GM12878 (cell line): Measurements from ENCODE around the gene HOXC12. TPM values are rescaled to one million over a fixed set of nuclear protein-coding genes. Genes with fewer than 3 reads are reported as not detected.

Source experiments
- ATAC-seq: fragments of 200-7000 bp; cut with Tn5 transposase; 3 replicates; pipeline ENCODE4 v1.9.1; 2020; ENCODE audit warnings: mild to moderate bottlenecking, moderate library complexity
- BruUV-seq: library from RNA; stranded (reverse); fragments of 400-500 nt; replicated peaks from 2 replicates; lab custom pipeline; 2021; lab: Mats Ljungman, UMichigan
- CTCF ChIA-PET: fragments of 300-600 bp; sonication (Branson Sonifier 250); formaldehyde crosslinking; extraction: SDS; loops from one replicate; lab custom pipeline; 2021; ENCODE audit warnings: inconsistent platforms; lab: Yijun Ruan, JAX
- POLR2A ChIA-PET: fragments of 350-600 bp; formaldehyde crosslinking; extraction: SDS; loops from one replicate; lab custom pipeline; 2021; ENCODE audit warnings: inconsistent platforms; lab: Charles Lee
- RAD21 ChIA-PET: fragments of 300-600 bp; sonication (Branson Sonifier 250); formaldehyde crosslinking; loops from one replicate; lab custom pipeline; 2023; ENCODE audit warnings: antibody characterized with exemption; ENCODE audit not compliant: unreplicated experiment; lab: Charles Lee
- SMC1A ChIA-PET: fragments of 300-600 bp; sonication (Branson Sonifier 250); formaldehyde crosslinking; loops from one replicate; lab custom pipeline; 2023; ENCODE audit not compliant: unreplicated experiment, uncharacterized antibody; lab: Charles Lee
- DNase-seq: peaks from one replicate; pipeline ENCODE4 v3.0.0-alpha.2; 2011; ENCODE audit warnings: low read depth, low spot score
- FAIRE-seq: peaks from 3 replicates; lab custom pipeline; 2011; peaks lifted over from hg19 to GRCh38; lab: Jason Lieb, UNC
- H2AFZ ChIP-seq: 2 replicates; pipeline ENCODE4 v1.6.0; 2011; ENCODE audit warnings: low read depth, low read length, control low read depth; ENCODE audit not compliant: control insufficient read depth
- H3K27ac ChIP-seq: 2 replicates; pipeline ENCODE4 v1.5.1; 2011; ENCODE audit warnings: control low read depth; ENCODE audit not compliant: control insufficient read depth, insufficient read depth
- H3K27me3 ChIP-seq, 2 experiments: replicated peaks in 1 of 2; 2 replicates each; pipeline versions ENCODE4 v1.6.0 to v1.6.1; 2011; ENCODE audit warnings: low read length in 1 of 2; ENCODE audit not compliant: control insufficient read depth in 2 of 2, insufficient read depth in 2 of 2
- H3K36me3 ChIP-seq, 2 experiments: 2 replicates each; pipeline ENCODE4 v1.5.1; 2011; ENCODE audit warnings: low read length in 1 of 2; ENCODE audit not compliant: control insufficient read depth in 2 of 2, insufficient read depth in 2 of 2
- H3K4me1 ChIP-seq: 2 replicates; pipeline ENCODE4 v1.6.1; 2011; ENCODE audit warnings: mild to moderate bottlenecking, low read length, moderate library complexity, mixed read lengths; ENCODE audit not compliant: control insufficient read depth, insufficient read depth
- H3K4me2 ChIP-seq: 2 replicates; pipeline ENCODE4 v1.6.0; 2011; ENCODE audit warnings: control low read depth; ENCODE audit not compliant: control insufficient read depth, insufficient read depth
- H3K4me3 ChIP-seq: fragments of 200-600 bp; sonication (generic); 2 replicates; pipeline ENCODE4 v1.5.1; 2016
- H3K79me2 ChIP-seq: 2 replicates; pipeline ENCODE4 v1.6.0; 2011; ENCODE audit warnings: low read length; ENCODE audit not compliant: control insufficient read depth, insufficient read depth
- H3K9ac ChIP-seq: 2 replicates; pipeline ENCODE4 v1.8.0; 2011; ENCODE audit warnings: low read length, control low read depth, mixed read lengths; ENCODE audit not compliant: control insufficient read depth, insufficient read depth
- H3K9me3 ChIP-seq: replicated peaks from 3 replicates; pipeline ENCODE4 v1.5.1; 2011; ENCODE audit warnings: mild to moderate bottlenecking, low read length; ENCODE audit not compliant: control insufficient read depth, insufficient read depth
- H4K20me1 ChIP-seq: 2 replicates; pipeline ENCODE4 v1.6.0; 2011; ENCODE audit not compliant: control insufficient read depth, insufficient read depth
- CBX5 ChIP-seq: sonication (generic); IDR thresholded peaks from 2 replicates; pipeline ENCODE4 v1.6.1; 2016; ENCODE audit warnings: low read depth, moderate library complexity, mild to moderate bottlenecking, inconsistent platforms
- EZH2 ChIP-seq: IDR thresholded peaks from 2 replicates; pipeline ENCODE4 v1.6.1; 2012; ENCODE audit warnings: low read depth, mild to moderate bottlenecking, control low read depth, inconsistent platforms, low read length, borderline replicate concordance; ENCODE audit not compliant: control insufficient read depth
- PKNOX1 ChIP-seq: fragments of 450-650 bp; IDR thresholded peaks from 2 replicates; pipeline ENCODE4 v1.6.1; 2016; ENCODE audit warnings: mild to moderate bottlenecking
- TCF12 ChIP-seq: IDR thresholded peaks from 2 replicates; pipeline ENCODE4 v1.6.1; 2011; ENCODE audit warnings: low read depth, mild to moderate bottlenecking, low read length
- YY1 ChIP-seq: IDR thresholded peaks from 2 replicates; pipeline ENCODE4 v1.6.1; 2011; ENCODE audit warnings: low read depth, mild to moderate bottlenecking, low read length
- ZNF384 ChIP-seq: IDR thresholded peaks from 2 replicates; pipeline ENCODE4 v1.6.1; 2012; ENCODE audit warnings: low read depth, mild to moderate bottlenecking, low read length, improper control_type of control experiment, borderline replicate concordance
- WGBS: methylation state at CpG from one replicate; pipeline ENCODE4 v1.1.6; 2016; ENCODE audit warnings: low lambda C conversion rate; ENCODE audit not compliant: insufficient replicate concordance, insufficient coverage; ENCODE audit errors: missing lambda C conversion rate; 5-methylcytosine and 5-hydroxymethylcytosine counted together
- in situ Hi-C: fragments of 300-500 bp; cut with MboI; formaldehyde crosslinking; loops from 9 replicates; pipeline ENCODE4 v1.14.3; 2018; ENCODE audit warnings: mixed read lengths
- intact Hi-C: fragments of 100-400 bp; cut with micrococcal nuclease; formaldehyde crosslinking; loops from one replicate; pipeline ENCODE4 v1.14.2; 2022; ENCODE audit not compliant: unreplicated experiment
- polyA plus RNA-seq, 11 experiments: library from polyadenylated mRNA; depleted of rRNA in 4 of 11; unstranded in 6 of 11; stranded (reverse) in 5 of 11; fragments of >200 nt; fragmentation: Nextera tagmentation in 4 of 11; fragmentation: Illumina TruSeq in 1 of 11; extraction: Ambion mirVana in 4 of 11; extraction: Trizol in 1 of 11; gene quantifications; 1 replicate in 1 of 11; 2 replicates in 10 of 11; pipeline versions ENCODE4 v1.2.1 to v1.2.3, GENCODE V29; 2011 to 2016; ENCODE audit warnings: inconsistent platforms in 2 of 11, missing spikeins in 2 of 11, low read depth in 1 of 11
- total RNA-seq, 4 experiments: library from RNA; depleted of rRNA in 3 of 4; stranded (reverse); fragments of >200 nt in 3 of 4; fragmentation: Illumina TruSeq in 1 of 4; extraction: Trizol in 1 of 4; gene quantifications; 2 replicates each; pipeline versions ENCODE4 v1.2.1 to v1.2.3, GENCODE V29; 2013 to 2021

Gene HOXC12
- total and polyA plus RNA-seq, 10 of the 15 experiments (the other 5 are each of a cell fraction or from before 2014, with no cell fraction given), result not detected

- Histone ChIP-seq H3K4me2 (peak overlapping the region; percentile 85), H3K36me3 (no peaks in the 10 kb centered on the region), H3K79me2 (no peaks in the 10 kb centered on the region), H4K20me1 (no peaks in the 10 kb centered on the region), H2AFZ (peak overlapping the region; percentile 38; the same call in 1 of the 2 replicates), H3K9ac (peak overlapping the region; percentile 30; the same call in 1 of the 2 replicates), H3K9me3 (no peaks in the 10 kb centered on the region), H3K4me3 (peak overlapping the region; percentile 54), H3K27me3 (peaks cover 27 to 50% of the 10 kb centered on the region in 2 experiments), H3K27ac (no peak overlapping the region), H3K4me1 (peaks cover 7% of the 10 kb centered on the region)
- WGBS, result 40% methylated on average over 29 of the region's 29 CpGs
- DNase-seq (no peak), FAIRE-seq (peak; percentile 31), ATAC-seq (peak; percentile 21)
- BruUV-seq, result no TSS peak
- in situ Hi-C loops (no loop called here), intact Hi-C loops (no loop called here)
- TF ChIP-seq ZNF384 (no peak), YY1 (no peak), CBX5 (no peak), EZH2 (0 out of 2 replicates have a peak, but pooled peaks have one; percentile 18), PKNOX1 (0 out of 2 replicates have a peak, but pooled peaks have one; percentile 22), TCF12 (0 out of 2 replicates have a peak, but pooled peaks have one; percentile 16)
- POLR2A ChIA-PET, result interaction anchor here (0.9 to 1.3 kb wide), 2 partner anchors 10 to 36 kb away, joined by 3 to 4 read pairs; no protein-coding TSS in a partner anchor
- SMC1A ChIA-PET, result interaction anchor here (0.9 to 1.7 kb wide), 9 partner anchors 9 to 232 kb away, joined by 3 to 7 read pairs (median 4); partner anchors contain the start of genes HOXC10 and SMUG1
- RAD21 ChIA-PET, result interaction anchor here (0.9 to 1.0 kb wide), 2 partner anchors 9 to 57 kb away, joined by 3 read pairs; partner anchors contain the start of gene HOXC4
- CTCF ChIA-PET, result interaction anchor here (0.8 to 4.2 kb wide), 7 partner anchors 9 to 211 kb away, joined by 3 to 20 read pairs (median 6); partner anchors contain the start of genes HOXC10 and SMUG1
These were observed 41.8 kb downstream of the HOXC12 start for GRCh38 chr12:53996240-53997203.
